OCI-M2 (cell line): ENCODE results near the gene EIF4A2.
"Not testable (repeated sequence)": the region's sequence is repeated elsewhere in the genome, so short reads cannot be mapped to it uniquely, and the experiment has no call there.

Experiments
- DNase-seq: peaks from one replicate; lab custom pipeline; 2025; ENCODE audit not compliant: unreplicated experiment; lab: John Stamatoyannopoulos, UW

The EIF4A2 gene

GRCh38 chr3:186818956-186819355 lies 35.6 kb downstream of the EIF4A2 start:
- no peak for DNase-seq

GRCh38 chr3:186821429-186822387 lies 38.3 kb downstream of the EIF4A2 start:
- no peak for DNase-seq

DNA sequence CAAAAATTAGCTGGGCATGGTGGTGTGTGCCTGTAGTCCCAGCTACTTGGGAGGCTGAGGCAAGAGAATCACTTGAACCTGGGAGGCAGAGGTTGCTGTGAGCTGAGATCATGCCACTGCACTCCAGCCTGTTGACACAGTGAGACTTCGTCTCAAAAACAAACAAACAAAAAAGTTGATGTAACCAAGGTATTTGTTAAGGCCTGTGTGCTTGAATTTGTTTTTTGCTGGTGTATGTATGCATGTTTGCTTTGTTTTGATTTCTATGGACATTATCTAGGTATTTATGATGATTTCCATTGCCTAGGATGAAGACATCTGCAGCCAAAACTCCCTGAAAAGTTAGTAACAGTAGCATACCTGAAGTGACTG lies 39.0 kb downstream of the EIF4A2 start:
- not testable (repeated sequence) for DNase-seq

DNA sequence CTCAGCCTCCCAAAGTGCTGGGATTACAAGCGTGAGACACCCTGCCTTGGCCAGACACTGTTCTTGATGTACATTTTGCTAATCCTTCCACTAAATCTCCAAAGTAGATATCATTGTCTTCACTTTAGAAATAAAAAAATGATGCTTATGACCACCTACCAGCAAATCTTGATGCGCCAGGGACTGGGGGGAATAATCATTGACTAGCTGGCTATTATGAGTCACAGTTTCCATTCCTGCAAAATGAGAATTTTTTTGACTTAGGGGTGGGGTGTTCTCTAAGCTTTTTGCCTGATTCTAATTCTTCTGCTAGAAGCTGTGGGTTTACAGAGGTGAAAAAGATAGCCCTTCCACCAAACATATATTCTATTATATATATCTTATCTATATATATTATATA lies 40.0 kb downstream of the EIF4A2 start:
- no peak for DNase-seq

GRCh38 chr3:186824430-186825139 lies 41.2 kb downstream of the EIF4A2 start:
- DNase-seq: no peak

DNA sequence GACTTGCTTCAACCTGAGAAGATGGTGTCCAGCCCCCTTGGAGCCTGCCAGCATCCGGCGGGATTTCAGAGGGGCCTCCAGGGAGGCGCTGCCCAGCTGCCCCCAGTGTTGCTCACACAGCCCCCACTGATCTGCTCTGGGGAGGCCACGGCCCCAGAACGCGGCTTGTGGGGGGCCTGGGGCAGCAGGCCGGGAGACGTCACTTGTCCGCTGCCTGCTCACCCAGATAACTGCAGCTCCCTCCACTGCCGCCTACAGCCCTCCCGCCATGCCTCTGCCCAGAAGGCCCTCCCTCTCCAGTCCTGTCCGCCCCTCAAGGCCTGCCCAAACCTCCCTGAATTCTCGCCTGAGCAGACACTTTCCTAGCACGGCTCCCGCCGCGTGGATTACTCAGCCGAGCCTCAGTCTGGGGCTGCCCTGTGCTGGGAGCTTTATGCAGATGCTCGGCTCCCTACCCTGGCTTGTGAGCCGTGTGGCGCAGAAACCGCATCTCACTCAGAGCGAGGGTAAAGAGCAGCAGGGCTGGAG lies 42.0 kb downstream of the EIF4A2 start:
- no peak for DNase-seq

GRCh38 chr3:186825872-186826409 lies 42.6 kb downstream of the EIF4A2 start:
- no peak for DNase-seq

- no peak for DNase-seq
Observed at GRCh38 chr3:186826410-186826975, 43.1 kb downstream of the EIF4A2 start.

DNA sequence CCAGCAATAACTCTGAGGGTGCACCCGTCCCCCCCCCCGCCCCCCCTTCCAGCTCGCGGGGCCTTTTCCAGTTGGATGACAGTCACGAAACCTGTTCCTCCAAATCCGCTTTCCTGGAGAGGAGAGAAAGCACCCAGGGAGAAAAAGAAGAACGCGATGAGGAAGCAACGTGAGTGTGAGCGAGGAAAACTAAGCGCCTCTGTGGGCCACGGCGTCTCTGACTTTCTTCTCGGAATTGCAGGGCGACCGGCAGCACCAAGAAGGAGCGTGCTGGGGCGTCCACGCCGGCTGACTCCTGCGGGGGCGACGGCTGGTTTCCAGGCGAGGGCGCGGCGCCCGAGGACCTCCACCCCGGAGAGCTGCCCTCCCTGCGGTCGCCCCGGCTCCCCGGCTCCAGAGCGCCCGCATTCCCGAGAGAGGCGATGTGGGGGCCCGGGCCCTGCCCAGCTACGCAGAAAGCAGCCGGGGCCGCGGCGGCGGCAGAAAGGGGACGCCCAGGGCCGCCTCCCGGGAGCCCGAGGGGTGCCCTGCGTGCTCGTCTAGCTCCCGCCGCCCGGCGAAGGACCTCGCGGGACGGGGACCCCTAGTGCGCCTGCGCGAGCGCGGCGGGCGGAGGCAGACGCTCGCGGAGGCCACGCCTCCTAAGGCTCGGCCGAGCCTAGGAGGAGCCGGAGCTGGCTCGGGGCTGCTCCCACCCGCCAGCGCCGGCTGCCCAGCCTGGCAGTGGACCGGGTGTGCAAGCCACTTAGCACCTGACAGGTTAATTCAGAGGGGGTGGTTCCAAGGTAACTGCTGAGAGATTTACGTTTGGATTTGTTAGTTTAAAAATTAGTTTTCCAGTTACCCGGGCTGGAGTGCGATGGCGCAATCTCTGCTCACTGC lies 43.8 kb downstream of the EIF4A2 start:
- DNase-seq: no peak

- no peak for DNase-seq
Observed at GRCh38 chr3:186828340-186828739, 45.0 kb downstream of the EIF4A2 start.

DNA sequence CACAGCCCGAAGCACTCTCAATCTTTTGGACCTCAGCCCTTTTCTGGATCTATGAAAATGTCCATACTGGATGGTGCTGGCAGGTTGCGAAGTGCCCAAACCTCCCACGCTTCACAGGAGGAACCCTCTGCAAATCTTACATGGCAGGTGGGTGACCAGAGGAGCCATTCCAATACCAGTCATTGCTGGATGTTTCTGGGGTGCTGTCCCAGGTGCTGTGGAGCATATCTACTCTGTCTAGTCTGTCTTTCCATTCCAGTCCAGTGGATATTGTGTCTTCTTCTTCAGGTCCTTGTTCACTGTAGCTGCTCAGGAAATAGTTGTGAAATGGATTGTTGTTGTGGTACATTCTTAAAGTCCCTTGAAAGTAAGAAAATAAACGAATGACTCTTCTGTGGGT lies 48.4 kb downstream of the EIF4A2 start:
- DNase-seq: no peak

GRCh38 chr3:186832276-186832675 lies 48.9 kb downstream of the EIF4A2 start:
- DNase-seq: no peak
